H1 (cell line): ENCODE results near the gene ANO6. TPM values are rescaled to one million over a fixed set of nuclear protein-coding genes. Genes with fewer than 3 reads are reported as not detected.

Source experiments
- CTCF ChIA-PET: fragments of 300-600 bp; sonication (Branson Sonifier 250); formaldehyde crosslinking; loops from one replicate; lab custom pipeline; 2021; ENCODE audit not compliant: partially characterized antibody; lab: Charles Lee
- POLR2A ChIA-PET: fragments of 300-600 bp; sonication (Branson Sonifier 250); formaldehyde crosslinking; loops from one replicate; lab custom pipeline; 2021; ENCODE audit warnings: inconsistent platforms; ENCODE audit not compliant: partially characterized antibody; lab: Charles Lee
- DNase-seq, 2 experiments: peaks; one replicate each; pipeline versions ENCODE4 v3.0.0 to v3.0.0-alpha.2; 2010 to 2022; ENCODE audit warnings: low spot score in 2 of 2, low read depth in 1 of 2, mixed read lengths in 1 of 2
- FAIRE-seq: peaks from 2 replicates; lab custom pipeline; 2011; peaks lifted over from hg19 to GRCh38; lab: Jason Lieb, UNC
- H2AFZ ChIP-seq: 2 replicates; pipeline ENCODE4 v1.8.1; 2012; ENCODE audit warnings: low read length, inconsistent platforms
- H2AK5ac ChIP-seq: 2 replicates; pipeline ENCODE4 v1.6.1; 2013; ENCODE audit warnings: low read depth, low read length
- H2BK120ac ChIP-seq: replicated peaks from 2 replicates; pipeline ENCODE3; 2013; ENCODE audit warnings: low read depth, low read length, inconsistent platforms
- H2BK12ac ChIP-seq: 2 replicates; pipeline ENCODE4 v1.6.1; 2013; ENCODE audit warnings: low read depth, low read length
- H2BK15ac ChIP-seq: 2 replicates; pipeline ENCODE4 v1.6.1; 2013; ENCODE audit warnings: low read length
- H2BK20ac ChIP-seq: 2 replicates; pipeline ENCODE4 v1.6.1; 2013; ENCODE audit warnings: low read length
- H2BK5ac ChIP-seq: 2 replicates; pipeline ENCODE4 v1.6.1; 2013; ENCODE audit warnings: low read depth, low read length
- H3K14ac ChIP-seq: 2 replicates; pipeline ENCODE4 v1.6.1; 2013; ENCODE audit warnings: inconsistent platforms; ENCODE audit not compliant: insufficient read length
- H3K18ac ChIP-seq: 2 replicates; pipeline ENCODE4 v1.6.1; 2013; ENCODE audit warnings: low read length; ENCODE audit errors: extremely low read depth
- H3K23ac ChIP-seq: 2 replicates; pipeline ENCODE4 v1.6.1; 2013; ENCODE audit warnings: inconsistent platforms; ENCODE audit not compliant: insufficient read length
- H3K23me2 ChIP-seq: 2 replicates; pipeline ENCODE4 v1.6.1; 2013; ENCODE audit warnings: low read depth, low read length
- H3K27ac ChIP-seq: 2 replicates; pipeline ENCODE4 v1.6.1; 2011; ENCODE audit warnings: low read depth, low read length, inconsistent platforms
- H3K27me3 ChIP-seq, 4 experiments: replicated peaks in 1 of 4; 1 replicate in 1 of 4; 2 replicates in 3 of 4; pipeline versions ENCODE4 v1.6.1 to v1.8.1; 2011 to 2013; ENCODE audit warnings: low read length in 3 of 4, mild to moderate bottlenecking in 3 of 4, inconsistent platforms in 2 of 4, mixed read lengths in 2 of 4, moderate library complexity in 1 of 4; ENCODE audit not compliant: control insufficient read depth in 3 of 4, insufficient read depth in 3 of 4; ENCODE audit errors: extremely low read depth in 1 of 4
- H3K36me3 ChIP-seq, 4 experiments: 2 replicates each; pipeline versions ENCODE4 v1.6.1 to v1.8.1; 2011 to 2013; ENCODE audit warnings: mild to moderate bottlenecking in 4 of 4, low read length in 3 of 4, moderate library complexity in 2 of 4, control low read depth in 1 of 4, inconsistent platforms in 1 of 4; ENCODE audit not compliant: insufficient read depth in 4 of 4, control insufficient read depth in 2 of 4
- H3K4ac ChIP-seq: replicated peaks from 2 replicates; pipeline ENCODE3; 2013; ENCODE audit warnings: low read length, low read depth, mixed read lengths, inconsistent platforms; ENCODE audit not compliant: insufficient read length
- H3K4me1 ChIP-seq, 4 experiments: replicated peaks in 1 of 4; 1 replicate in 1 of 4; 2 replicates in 3 of 4; pipeline versions ENCODE4 v1.6.1 to v1.8.1; 2011 to 2013; ENCODE audit warnings: low read length in 3 of 4, inconsistent platforms in 2 of 4, mixed read lengths in 1 of 4; ENCODE audit not compliant: insufficient read depth in 4 of 4, control insufficient read depth in 3 of 4
- H3K4me2 ChIP-seq, 2 experiments: 2 replicates each; pipeline versions ENCODE4 v1.6.1 to v1.8.1; 2011 to 2013; ENCODE audit warnings: low read depth in 2 of 2, low read length in 2 of 2, control low read depth in 1 of 2, inconsistent platforms in 1 of 2, mild to moderate bottlenecking in 1 of 2; ENCODE audit not compliant: insufficient read depth in 1 of 2
- H3K4me3 ChIP-seq, 4 experiments: fragments of 200-600, 300-600 bp in 1 of 4; sonication (generic), shearing (Covaris generic), sonication (Bioruptor Twin) in 1 of 4; 2 replicates each; pipeline versions ENCODE4 v1.5.1 to v1.8.1; 2011 to 2016; ENCODE audit warnings: low read length in 4 of 4, low read depth in 3 of 4, control low read depth in 2 of 4, inconsistent platforms in 2 of 4, mild to moderate bottlenecking in 2 of 4, mixed read lengths in 1 of 4, moderate library complexity in 1 of 4; ENCODE audit not compliant: insufficient read depth in 2 of 4; ENCODE audit errors: extremely low read depth in 1 of 4
- H3K56ac ChIP-seq: replicated peaks from 2 replicates; pipeline ENCODE3; 2013; ENCODE audit warnings: low read depth, mild to moderate bottlenecking, mixed read lengths, low read length, inconsistent platforms; ENCODE audit not compliant: insufficient read length
- H3K79me1 ChIP-seq: 2 replicates; pipeline ENCODE4 v1.6.1; 2013; ENCODE audit warnings: low read depth, low read length, control low read depth
- H3K79me2 ChIP-seq, 2 experiments: 2 replicates each; pipeline versions ENCODE4 v1.6.1 to v1.8.1; 2012 to 2013; ENCODE audit warnings: low read length in 2 of 2, mild to moderate bottlenecking in 2 of 2, inconsistent platforms in 1 of 2; ENCODE audit not compliant: insufficient read depth in 2 of 2, control insufficient read depth in 1 of 2
- H3K9ac ChIP-seq, 4 experiments: replicated peaks in 1 of 4; 1 replicate in 1 of 4; 2 replicates in 3 of 4; pipeline versions ENCODE4 v1.6.1 to v1.8.1; 2011 to 2013; ENCODE audit warnings: low read depth in 3 of 4, low read length in 3 of 4, control low read depth in 2 of 4, mild to moderate bottlenecking in 2 of 4, moderate library complexity in 2 of 4, inconsistent platforms in 1 of 4; ENCODE audit errors: extremely low read depth in 1 of 4
- H3K9me3 ChIP-seq, 2 experiments: 2 replicates each; pipeline versions ENCODE4 v1.6.1 to v1.8.1; 2012 to 2013; ENCODE audit warnings: mild to moderate bottlenecking in 2 of 2, moderate library complexity in 2 of 2, control low read depth in 1 of 2, inconsistent platforms in 1 of 2, low read depth in 1 of 2, low read length in 1 of 2, mixed read lengths in 1 of 2; ENCODE audit not compliant: insufficient read depth in 2 of 2
- H4K20me1 ChIP-seq, 2 experiments: replicated peaks in 1 of 2; 2 replicates each; pipeline versions ENCODE3 to v1.8.1; 2011 to 2013; ENCODE audit warnings: inconsistent platforms in 2 of 2, low read length in 2 of 2, mild to moderate bottlenecking in 1 of 2; ENCODE audit not compliant: insufficient read depth in 2 of 2, control insufficient read depth in 1 of 2
- H4K5ac ChIP-seq: 2 replicates; pipeline ENCODE4 v1.6.1; 2013; ENCODE audit warnings: low read length, low read depth, mixed read lengths, inconsistent platforms; ENCODE audit not compliant: insufficient read length
- H4K8ac ChIP-seq: 2 replicates; pipeline ENCODE4 v1.8.0; 2013; ENCODE audit warnings: mild to moderate bottlenecking, moderate library complexity, low read length, inconsistent platforms; ENCODE audit not compliant: insufficient read depth; ENCODE audit errors: extremely low read depth
- H4K91ac ChIP-seq: replicated peaks from 2 replicates; pipeline ENCODE3; 2013; ENCODE audit warnings: low read length, mixed read lengths, inconsistent platforms; ENCODE audit not compliant: insufficient read length
- CEBPB ChIP-seq: IDR thresholded peaks from 2 replicates; pipeline ENCODE4 v1.6.1; 2012; ENCODE audit warnings: low read depth, low read length
- EGR1 ChIP-seq: IDR thresholded peaks from 2 replicates; pipeline ENCODE4 v1.6.1; 2011; ENCODE audit warnings: low read depth, low read length, borderline replicate concordance
- FOSL1 ChIP-seq: IDR thresholded peaks from 2 replicates; pipeline ENCODE4 v1.6.1; 2011; ENCODE audit warnings: mild to moderate bottlenecking, low read depth, low read length, moderate library complexity; ENCODE audit not compliant: insufficient read depth
- JUND ChIP-seq: IDR thresholded peaks from 2 replicates; pipeline ENCODE4 v1.6.1; 2011; ENCODE audit warnings: mild to moderate bottlenecking, improper control_type of control experiment, low read length
- NRF1 ChIP-seq: IDR thresholded peaks from 2 replicates; pipeline ENCODE4 v1.6.1; 2011; ENCODE audit warnings: mild to moderate bottlenecking, low read depth, low read length, improper control_type of control experiment
- RAD21 ChIP-seq, 2 experiments: IDR thresholded peaks in 1 of 2; conservative IDR thresholded peaks in 1 of 2; 2 replicates each; pipeline ENCODE4 v1.6.1; 2011; ENCODE audit warnings: low read depth in 2 of 2, low read length in 2 of 2, improper control_type of control experiment in 1 of 2, inconsistent platforms in 1 of 2, mild to moderate bottlenecking in 1 of 2, moderate library complexity in 1 of 2
- RXRA ChIP-seq: IDR thresholded peaks from 2 replicates; pipeline ENCODE4 v1.6.1; 2011; ENCODE audit warnings: low read depth, mild to moderate bottlenecking, low read length, moderate library complexity; ENCODE audit not compliant: insufficient read depth
- WGBS, 2 experiments: shearing (Covaris generic) in 1 of 2; methylation state at CpG; one replicate each; pipeline versions ENCODE4 v1.1.6 to v1.1.7; 2013 to 2015; ENCODE audit warnings: low lambda C conversion rate in 2 of 2, mixed read lengths in 2 of 2, inconsistent platforms in 1 of 2, low coverage in 1 of 2, missing lambda C conversion rate in 1 of 2; ENCODE audit not compliant: insufficient replicate concordance in 2 of 2, insufficient coverage in 1 of 2, insufficient read length in 1 of 2; ENCODE audit errors: extremely low coverage in 1 of 2, missing lambda C conversion rate in 1 of 2; 5-methylcytosine and 5-hydroxymethylcytosine counted together
- polyA plus RNA-seq, 7 experiments: library from polyadenylated mRNA; depleted of rRNA in 3 of 7; stranded (reverse) in 5 of 7; unstranded in 2 of 7; fragments of >200 nt in 5 of 7; fragments of 200-250 nt in 2 of 7; gene quantifications; 1 replicate in 5 of 7; 2 replicates in 1 of 7; 4 replicates in 1 of 7; pipeline versions ENCODE4 v1.2.1 to v1.2.3, GENCODE V29; 2011 to 2013; ENCODE audit warnings: missing spikeins in 2 of 7, mixed read lengths in 2 of 7
- total RNA-seq: library from RNA; stranded (reverse); fragmentation: NEBNext Ultra II Directional; extraction: Animal tissue kit (Norgen Biotek cat#: 25700); gene quantifications from 2 replicates; pipeline ENCODE4 v1.2.1, GENCODE V29; 2021
- TF ChIP-seq, protein P1 (sequence below): IDR thresholded peaks from 2 replicates; pipeline ENCODE4 v1.6.1; 2012; ENCODE audit warnings: inconsistent platforms

Gene ANO6
- total and polyA plus RNA-seq, 2 of the 8 experiments (the other 6 are each of a cell fraction or from before 2014, with no cell fraction given), result 15.1 to 39.7 TPM

GRCh38 chr12:45260104-45260815 is 44.4 kb downstream of the ANO6 start:
- Histone ChIP-seq H4K8ac (no peak overlapping the region), H4K91ac (no peak overlapping the region), H2BK15ac (no peak overlapping the region), H3K27me3 (no peaks in the 10 kb centered on the region), H2BK20ac (no peak overlapping the region; the same call in 1 of the 2 replicates), H3K23ac (no peak overlapping the region)
- TF ChIP-seq, protein P1, sequence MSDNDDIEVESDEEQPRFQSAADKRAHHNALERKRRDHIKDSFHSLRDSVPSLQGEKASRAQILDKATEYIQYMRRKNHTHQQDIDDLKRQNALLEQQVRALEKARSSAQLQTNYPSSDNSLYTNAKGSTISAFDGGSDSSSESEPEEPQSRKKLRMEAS, result no peak
- TF ChIP-seq RAD21 (IDR thresholded peaks at IDR 0.05 in 1 of 2, conservative IDR thresholded peaks at IDR 0.05 in 1 of 2; ENCODE audit: low read depth in 2 of 2, low read length in 2 of 2) (no peak), RXRA (no peak), EGR1 (no peak), NRF1 (no peak), JUND (no peak), CEBPB (peak; percentile 33; the same call in 1 of the 2 replicates), FOSL1 (no peak)
- TF ChIP-seq, all 59 proteins: peak for 1
- DNase-seq (no peak), FAIRE-seq (no peak)
- H2BK5ac ChIP-seq, result no peak overlapping the region
- H3K18ac ChIP-seq, result no peak overlapping the region
- no peak overlapping the region for H3K56ac ChIP-seq
- ChIA-PET CTCF (interaction anchor here (0.9 to 1.2 kb wide), 6 partner anchors 8 to 76 kb away, joined by 3 to 5 read pairs (median 4); partner anchors contain the start of gene ANO6), POLR2A (interaction anchor here (0.9 to 1.7 kb wide), 4 partner anchors 15 to 67 kb away, joined by 4 to 5 read pairs (median 5); partner anchors contain the start of gene ANO6)
- H3K79me2 ChIP-seq, result peaks cover 0 to 34% of the 10 kb centered on the region in 2 experiments; a peak in 3 of 4 replicates
- H3K9ac ChIP-seq, result no peak overlapping the region
- H2BK12ac ChIP-seq, result no peak overlapping the region; the same call in 1 of the 2 replicates
- no peak overlapping the region for H3K27ac ChIP-seq
- no peaks in the 10 kb centered on the region for H3K23me2 ChIP-seq
- no peaks in the 10 kb centered on the region for H3K9me3 ChIP-seq
- no peak overlapping the region for H3K4me2 ChIP-seq
- H4K5ac ChIP-seq, result no peak overlapping the region
- H3K4me1 ChIP-seq, result peaks cover 3 to 9% (median 8%) of the 10 kb centered on the region in 4 experiments; a peak in 6 of 7 replicates
- 90 to 100% methylated on average over 1 to 5 of the region's 5 CpGs for WGBS, 2 experiments
- no peak overlapping the region for H2AFZ ChIP-seq
- H3K79me1 ChIP-seq, result peaks cover 11% of the 10 kb centered on the region
- H2BK120ac ChIP-seq, result no peak overlapping the region
- no peak overlapping the region for H3K14ac ChIP-seq
- H3K4ac ChIP-seq, result no peak overlapping the region
- no peak overlapping the region for H3K4me3 ChIP-seq
- 0 out of 2 replicates have a peak overlapping the region, but pooled peaks have one; percentile 7 for H2AK5ac ChIP-seq
- no peaks in the 10 kb centered on the region for H4K20me1 ChIP-seq
- no peaks in the 10 kb centered on the region; a peak in 1 of 8 replicates for H3K36me3 ChIP-seq
